Osteocyte (in vitro differentiated cells): Measurements from ENCODE around the gene CARTPT. TPM values are rescaled to one million over a fixed set of nuclear protein-coding genes. Genes with fewer than 3 reads are reported as not detected.

Source experiments
- DNase-seq: peaks from one replicate; pipeline ENCODE4 v3.0.0; 2021; ENCODE audit warnings: mixed read lengths; ENCODE audit not compliant: unreplicated experiment; ENCODE audit errors: extremely low spot score
- H3K27ac Mint-ChIP-seq: one replicate; pipeline ENCODE4 v1.8.0; 2021; ENCODE audit warnings: mild to moderate bottlenecking, mixed read lengths; ENCODE audit not compliant: unreplicated experiment
- H3K27me3 Mint-ChIP-seq: one replicate; pipeline ENCODE4 v1.8.0; 2021; ENCODE audit warnings: mixed read lengths; ENCODE audit not compliant: unreplicated experiment
- H3K36me3 Mint-ChIP-seq: one replicate; pipeline ENCODE4 v1.8.0; 2021; ENCODE audit warnings: mixed read lengths; ENCODE audit not compliant: unreplicated experiment
- H3K4me1 Mint-ChIP-seq: one replicate; pipeline ENCODE4 v1.8.0; 2021; ENCODE audit warnings: mixed read lengths; ENCODE audit not compliant: unreplicated experiment
- H3K4me3 Mint-ChIP-seq: one replicate; pipeline ENCODE4 v1.8.0; 2021; ENCODE audit warnings: mild to moderate bottlenecking, moderate library complexity, mixed read lengths; ENCODE audit not compliant: unreplicated experiment
- H3K9me3 Mint-ChIP-seq: one replicate; pipeline ENCODE4 v1.8.0; 2021; ENCODE audit warnings: mixed read lengths; ENCODE audit not compliant: unreplicated experiment
- CTCF ChIP-seq: fragments of 200-600 bp; sonication (generic); IDR thresholded peaks from 2 replicates; pipeline ENCODE4 v1.5.0; 2021; ENCODE audit warnings: antibody characterized with exemption, mild to moderate bottlenecking, moderate library complexity
- total RNA-seq: library from RNA; stranded (reverse); gene quantifications from 2 replicates; pipeline ENCODE4 v1.2.1, GENCODE V29; 2021

The CARTPT gene
- total RNA-seq, 1 donor from 2014 or later, result not detected

GRCh38 chr5:71699233-71699632 lies 19.8 kb upstream of the CARTPT start:
- Mint-ChIP-seq H3K4me3 (no peak overlapping the region), H3K27me3 (peaks cover 55% of the 10 kb centered on the region), H3K4me1 (peaks cover 2% of the 10 kb centered on the region), H3K27ac (no peak overlapping the region), H3K36me3 (no peaks in the 10 kb centered on the region), H3K9me3 (no peaks in the 10 kb centered on the region)
- DNase-seq, result no peak
- TF ChIP-seq CTCF, result no peak

GRCh38 chr5:71699751-71700150 lies 19.3 kb upstream of the CARTPT start:
- Mint-ChIP-seq H3K9me3 (no peaks in the 10 kb centered on the region), H3K4me1 (no peaks in the 10 kb centered on the region), H3K27me3 (peaks cover 57% of the 10 kb centered on the region), H3K36me3 (no peaks in the 10 kb centered on the region), H3K4me3 (no peak overlapping the region), H3K27ac (no peak overlapping the region)
- DNase-seq, result no peak
- TF ChIP-seq CTCF, result no peak

GRCh38 chr5:71700803-71701202 lies 18.3 kb upstream of the CARTPT start:
- Mint-ChIP-seq H3K4me1 (no peaks in the 10 kb centered on the region), H3K4me3 (no peak overlapping the region), H3K9me3 (no peaks in the 10 kb centered on the region), H3K27me3 (peaks cover 63% of the 10 kb centered on the region), H3K27ac (no peak overlapping the region), H3K36me3 (no peaks in the 10 kb centered on the region)
- no peak for DNase-seq
- no peak for TF ChIP-seq CTCF

GRCh38 chr5:71701407-71701806 lies 17.7 kb upstream of the CARTPT start:
- H3K9me3 Mint-ChIP-seq, result no peaks in the 10 kb centered on the region
- H3K4me3 Mint-ChIP-seq, result no peak overlapping the region
- H3K27me3 Mint-ChIP-seq, result peaks cover 65% of the 10 kb centered on the region
- no peaks in the 10 kb centered on the region for H3K36me3 Mint-ChIP-seq
- no peak for DNase-seq
- no peak overlapping the region for H3K27ac Mint-ChIP-seq
- no peaks in the 10 kb centered on the region for H3K4me1 Mint-ChIP-seq
- TF ChIP-seq CTCF, result no peak

- no peak for TF ChIP-seq CTCF
- DNase-seq, result no peak
- no peaks in the 10 kb centered on the region for H3K4me1 Mint-ChIP-seq
- no peak overlapping the region for H3K4me3 Mint-ChIP-seq
- peaks cover 77% of the 10 kb centered on the region for H3K27me3 Mint-ChIP-seq
- H3K9me3 Mint-ChIP-seq, result no peaks in the 10 kb centered on the region
- no peaks in the 10 kb centered on the region for H3K36me3 Mint-ChIP-seq
- H3K27ac Mint-ChIP-seq, result no peak overlapping the region
Observed at GRCh38 chr5:71703941-71704340, 15.1 kb upstream of the CARTPT start.
